ENCODE results near the gene CD244. TPM values are rescaled to one million over a fixed set of nuclear protein-coding genes. Genes with fewer than 3 reads are reported as not detected.
A peak's percentile ranks its signal among the peaks of the same experiment; 100 is the strongest.

Gene CD244
- total RNA-seq, 1 donor from 2014 or later: not detected

GRCh38 chr1:160839746-160840145 lies 22.9 kb downstream of the CD244 start:
- DNase-seq (ENCODE audit: low spot score in 2 of 2, unreplicated experiment in 2 of 2): no peak
- Mint-ChIP-seq H3K4me1 (peaks cover 23% of the 10 kb centered on the region), H3K9me3 (no peaks in the 10 kb centered on the region), H3K4me3 (no peak overlapping the region), H3K27ac (no peak overlapping the region), H3K36me3 (no peaks in the 10 kb centered on the region), H3K27me3 (ENCODE audit: low read depth) (no peaks in the 10 kb centered on the region)
- TF ChIP-seq, protein P1, sequence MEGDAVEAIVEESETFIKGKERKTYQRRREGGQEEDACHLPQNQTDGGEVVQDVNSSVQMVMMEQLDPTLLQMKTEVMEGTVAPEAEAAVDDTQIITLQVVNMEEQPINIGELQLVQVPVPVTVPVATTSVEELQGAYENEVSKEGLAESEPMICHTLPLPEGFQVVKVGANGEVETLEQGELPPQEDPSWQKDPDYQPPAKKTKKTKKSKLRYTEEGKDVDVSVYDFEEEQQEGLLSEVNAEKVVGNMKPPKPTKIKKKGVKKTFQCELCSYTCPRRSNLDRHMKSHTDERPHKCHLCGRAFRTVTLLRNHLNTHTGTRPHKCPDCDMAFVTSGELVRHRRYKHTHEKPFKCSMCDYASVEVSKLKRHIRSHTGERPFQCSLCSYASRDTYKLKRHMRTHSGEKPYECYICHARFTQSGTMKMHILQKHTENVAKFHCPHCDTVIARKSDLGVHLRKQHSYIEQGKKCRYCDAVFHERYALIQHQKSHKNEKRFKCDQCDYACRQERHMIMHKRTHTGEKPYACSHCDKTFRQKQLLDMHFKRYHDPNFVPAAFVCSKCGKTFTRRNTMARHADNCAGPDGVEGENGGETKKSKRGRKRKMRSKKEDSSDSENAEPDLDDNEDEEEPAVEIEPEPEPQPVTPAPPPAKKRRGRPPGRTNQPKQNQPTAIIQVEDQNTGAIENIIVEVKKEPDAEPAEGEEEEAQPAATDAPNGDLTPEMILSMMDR (IDR thresholded peaks at IDR 0.05; ENCODE audit: unreplicated experiment): no peak

GRCh38 chr1:160838888-160839287 lies 23.8 kb downstream of the CD244 start:
- TF ChIP-seq, protein P1 (IDR thresholded peaks at IDR 0.05; ENCODE audit: unreplicated experiment): no peak
- Mint-ChIP-seq H3K4me3 (no peak overlapping the region), H3K27ac (no peak overlapping the region)

DNA sequence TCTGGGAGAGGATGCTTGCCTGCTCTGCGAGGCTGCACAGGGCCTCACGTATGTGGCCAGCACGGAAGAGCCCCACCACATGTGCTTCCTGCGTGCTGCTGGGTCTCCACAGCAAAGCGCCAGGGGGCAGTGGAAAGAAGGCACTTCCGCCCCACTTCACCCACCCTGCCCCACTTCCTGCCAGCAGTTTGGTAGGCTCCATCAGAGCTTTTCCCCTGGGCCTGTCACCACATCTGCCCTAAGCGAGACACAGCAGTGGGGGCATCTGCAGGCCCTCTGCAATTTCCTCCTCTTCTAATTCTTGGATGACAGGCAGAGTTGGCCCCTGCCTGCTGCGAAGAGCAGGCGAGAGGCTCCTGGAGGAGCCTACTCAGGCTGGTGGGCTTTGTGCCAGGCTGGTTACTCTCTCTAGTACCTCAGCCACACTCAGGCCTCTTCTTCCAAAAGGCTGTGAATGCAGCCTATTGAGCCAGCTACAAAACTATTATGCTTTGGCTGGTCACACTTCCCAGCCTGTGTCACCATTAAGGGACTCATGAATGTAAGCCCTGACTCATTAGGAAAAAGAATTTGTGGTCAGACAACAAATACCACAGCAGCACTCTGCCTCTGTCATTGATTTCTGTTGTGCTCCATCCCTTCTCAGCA lies 25.0 kb downstream of the CD244 start:
- TF ChIP-seq, protein P1 (IDR thresholded peaks at IDR 0.05; ENCODE audit: unreplicated experiment): no peak
- no peak for DNase-seq (ENCODE audit: low spot score in 2 of 2, unreplicated experiment in 2 of 2)
- H3K9me3 Mint-ChIP-seq: no peaks in the 10 kb centered on the region
- H3K27me3 Mint-ChIP-seq (ENCODE audit: low read depth): no peaks in the 10 kb centered on the region
- H3K27ac Mint-ChIP-seq: no peak overlapping the region
- H3K4me3 Mint-ChIP-seq: no peak overlapping the region
- no peaks in the 10 kb centered on the region for H3K36me3 Mint-ChIP-seq
- H3K4me1 Mint-ChIP-seq: peaks cover 8% of the 10 kb centered on the region

More at GRCh38 chr1:160838888-160839287, 23.8 kb downstream of the CD244 start:
- no peak for DNase-seq (ENCODE audit: low spot score in 2 of 2, unreplicated experiment in 2 of 2)
- Mint-ChIP-seq H3K9me3 (no peaks in the 10 kb centered on the region), H3K27me3 (ENCODE audit: low read depth) (no peaks in the 10 kb centered on the region), H3K36me3 (no peaks in the 10 kb centered on the region), H3K4me1 (peaks cover 20% of the 10 kb centered on the region)

DNA sequence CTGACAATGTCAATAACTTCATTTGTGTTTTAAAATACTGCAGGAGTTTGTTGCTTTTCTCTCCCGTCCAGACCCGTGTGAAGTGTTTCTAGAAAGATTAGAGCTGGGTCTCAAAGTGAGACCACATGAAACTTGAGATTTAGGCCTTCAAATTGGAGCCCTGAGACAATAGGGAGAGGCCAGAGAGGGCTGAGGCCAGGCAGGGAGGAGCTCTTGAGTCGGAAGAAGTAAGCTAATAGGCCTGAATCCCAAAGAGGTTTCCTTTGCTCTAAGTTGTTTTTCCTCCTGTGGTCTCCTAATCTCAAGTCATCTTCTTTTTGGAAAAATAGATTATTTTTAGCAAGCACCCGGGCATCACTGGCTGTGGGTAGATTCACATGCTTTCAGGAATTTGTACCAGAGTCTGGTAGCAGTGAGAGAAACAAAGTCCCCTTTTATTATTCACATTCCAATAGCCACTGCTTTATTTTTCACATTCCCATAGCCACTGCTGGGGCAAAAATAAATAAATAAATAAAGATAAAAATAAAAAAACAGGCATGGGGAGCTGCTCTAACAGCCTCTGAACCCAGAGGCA lies 25.6 kb downstream of the CD244 start:
- Mint-ChIP-seq H3K4me3 (no peak overlapping the region), H3K27ac (peak overlapping the region; percentile 23), H3K36me3 (no peaks in the 10 kb centered on the region), H3K27me3 (ENCODE audit: low read depth) (no peaks in the 10 kb centered on the region), H3K4me1 (peaks cover 2% of the 10 kb centered on the region), H3K9me3 (no peaks in the 10 kb centered on the region)
- TF ChIP-seq, protein P1 (IDR thresholded peaks at IDR 0.05; ENCODE audit: unreplicated experiment): no peak
- DNase-seq (ENCODE audit: low spot score in 2 of 2, unreplicated experiment in 2 of 2): no peak

- Mint-ChIP-seq H3K36me3 (no peaks in the 10 kb centered on the region), H3K9me3 (no peaks in the 10 kb centered on the region), H3K4me1 (peaks cover 2% of the 10 kb centered on the region), H3K27ac (no peak overlapping the region), H3K27me3 (ENCODE audit: low read depth) (no peaks in the 10 kb centered on the region), H3K4me3 (no peak overlapping the region)
- no peak for DNase-seq (ENCODE audit: low spot score in 2 of 2, unreplicated experiment in 2 of 2)
- TF ChIP-seq, protein P1 (IDR thresholded peaks at IDR 0.05; ENCODE audit: unreplicated experiment): no peak
These were observed 26.1 kb downstream of the CD244 start for GRCh38 chr1:160836561-160836960.

Data from mesothelial cell of epicardium (in vitro differentiated cells).